Measurements from ENCODE around the gene LRRK1. TPM values are rescaled to one million over a fixed set of nuclear protein-coding genes. Genes with fewer than 3 reads are reported as not detected.
"Not testable (repeated sequence)": the region's sequence is repeated elsewhere in the genome, so short reads cannot be mapped to it uniquely, and the experiment has no call there.

LRRK1 gene
- polyA plus RNA-seq, 5 donors, result 1.5 to 3.0 (median 2.8) TPM

- DNase-seq, result no peak
Measured at GRCh38 chr15:101069654-101069973, 150.5 kb downstream of the LRRK1 start.

- DNase-seq, result no peak
Measured at GRCh38 chr15:101070024-101070423, 150.9 kb downstream of the LRRK1 start.

- no peak for DNase-seq
Measured at GRCh38 chr15:101070502-101071273, 151.5 kb downstream of the LRRK1 start.

GRCh38 chr15:101071651-101072050 is 152.5 kb downstream of the LRRK1 start:
- no peak for DNase-seq

- not testable (repeated sequence) for DNase-seq
Measured at GRCh38 chr15:101072235-101072634, 153.1 kb downstream of the LRRK1 start.

- not testable (repeated sequence) for DNase-seq
Measured at GRCh38 chr15:101077806-101078668, 158.9 kb downstream of the LRRK1 start.

GRCh38 chr15:101078669-101079323 is 159.6 kb downstream of the LRRK1 start:
- no peak for DNase-seq

- no peak for DNase-seq
Measured at GRCh38 chr15:101081900-101082299, 162.7 kb downstream of the LRRK1 start.

GRCh38 chr15:101083336-101084045 is 164.3 kb downstream of the LRRK1 start:
- no peak for DNase-seq

GRCh38 chr15:101084801-101085200 is 165.6 kb downstream of the LRRK1 start:
- DNase-seq, result no peak

- DNase-seq, result no peak
Measured at GRCh38 chr15:101085311-101085700, 166.1 kb downstream of the LRRK1 start.

- DNase-seq, result no peak
Measured at GRCh38 chr15:101086394-101087171, 167.4 kb downstream of the LRRK1 start.

- DNase-seq, result no peak
Measured at GRCh38 chr15:101087172-101087769, 168.1 kb downstream of the LRRK1 start.

GRCh38 chr15:101088271-101088670 is 169.1 kb downstream of the LRRK1 start:
- DNase-seq, result no peak

- no peak for DNase-seq
Measured at GRCh38 chr15:101088788-101089578, 169.8 kb downstream of the LRRK1 start.

GRCh38 chr15:101089579-101090427 is 170.6 kb downstream of the LRRK1 start:
- peak; percentile 58 to 71 for DNase-seq

- DNase-seq, result no peak
Measured at GRCh38 chr15:101090428-101090790, 171.3 kb downstream of the LRRK1 start.

- peak; percentile 68 to 76 for DNase-seq
Measured at GRCh38 chr15:101091080-101092017, 172.2 kb downstream of the LRRK1 start.
